ENCODE data around the gene WDSUB1. TPM values are rescaled to one million over a fixed set of nuclear protein-coding genes. Genes with fewer than 3 reads are reported as not detected.

The WDSUB1 gene
- total and polyA plus RNA-seq, 2 experiments from 2014 or later: 17.7 to 18.6 TPM

DNA sequence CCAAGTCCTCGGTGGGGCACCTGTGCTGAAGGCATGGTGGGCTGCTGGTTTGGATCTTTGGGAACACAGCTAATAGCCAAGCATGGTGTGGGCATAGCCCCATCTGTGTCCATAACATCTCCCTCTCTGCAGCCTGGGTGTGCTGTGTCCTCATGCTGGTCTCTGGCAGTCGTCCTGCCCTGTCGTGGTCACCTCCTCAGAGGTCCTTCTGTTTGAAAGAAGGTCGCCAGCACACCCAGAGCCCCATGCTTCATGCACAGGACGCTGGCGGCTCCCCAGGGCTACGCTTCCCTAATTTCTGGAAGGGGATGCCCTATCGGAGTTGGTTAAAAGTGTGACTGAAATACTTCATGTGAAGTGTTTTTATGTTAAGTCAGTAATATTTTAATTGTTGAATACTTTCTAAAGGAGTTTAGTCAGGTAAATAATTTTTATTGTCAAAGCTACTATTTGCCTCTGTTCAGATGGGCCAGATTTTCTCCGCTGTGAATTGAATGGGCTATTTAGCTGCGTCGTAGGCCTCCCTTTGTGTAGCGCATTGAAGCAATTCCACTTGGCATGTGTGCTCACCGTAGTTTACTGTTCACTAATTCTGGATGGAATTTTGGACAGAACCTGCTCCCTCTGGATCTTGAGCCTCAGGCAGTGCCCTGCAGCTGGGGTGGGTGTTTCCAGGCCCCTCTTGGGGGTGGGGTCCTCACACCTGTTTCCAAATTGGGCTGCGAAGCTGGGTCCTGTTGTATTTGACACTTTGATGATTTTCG lies 81.9 kb downstream of the WDSUB1 start:
- H3K4me3 ChIP-seq: no peak overlapping the region
- no peaks in the 10 kb centered on the region for H3K79me2 ChIP-seq
- TF ChIP-seq, protein P1, sequence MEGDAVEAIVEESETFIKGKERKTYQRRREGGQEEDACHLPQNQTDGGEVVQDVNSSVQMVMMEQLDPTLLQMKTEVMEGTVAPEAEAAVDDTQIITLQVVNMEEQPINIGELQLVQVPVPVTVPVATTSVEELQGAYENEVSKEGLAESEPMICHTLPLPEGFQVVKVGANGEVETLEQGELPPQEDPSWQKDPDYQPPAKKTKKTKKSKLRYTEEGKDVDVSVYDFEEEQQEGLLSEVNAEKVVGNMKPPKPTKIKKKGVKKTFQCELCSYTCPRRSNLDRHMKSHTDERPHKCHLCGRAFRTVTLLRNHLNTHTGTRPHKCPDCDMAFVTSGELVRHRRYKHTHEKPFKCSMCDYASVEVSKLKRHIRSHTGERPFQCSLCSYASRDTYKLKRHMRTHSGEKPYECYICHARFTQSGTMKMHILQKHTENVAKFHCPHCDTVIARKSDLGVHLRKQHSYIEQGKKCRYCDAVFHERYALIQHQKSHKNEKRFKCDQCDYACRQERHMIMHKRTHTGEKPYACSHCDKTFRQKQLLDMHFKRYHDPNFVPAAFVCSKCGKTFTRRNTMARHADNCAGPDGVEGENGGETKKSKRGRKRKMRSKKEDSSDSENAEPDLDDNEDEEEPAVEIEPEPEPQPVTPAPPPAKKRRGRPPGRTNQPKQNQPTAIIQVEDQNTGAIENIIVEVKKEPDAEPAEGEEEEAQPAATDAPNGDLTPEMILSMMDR (IDR thresholded peaks at IDR 0.05; ENCODE audit: poor library complexity): no peak
- TF ChIP-seq EZH2phosphoT487 (IDR thresholded peaks at IDR 0.05; ENCODE audit: low read depth, severe bottlenecking, unreplicated experiment) (no peak), EZH2 (IDR thresholded peaks at IDR 0.05; ENCODE audit: borderline replicate concordance) (no peak)
- no peaks in the 10 kb centered on the region for H3K27me3 ChIP-seq
- no peaks in the 10 kb centered on the region for H3K9me3 ChIP-seq (ENCODE audit: low read depth)
- no peak overlapping the region for H2AFZ ChIP-seq
- no peak for DNase-seq (ENCODE audit: low spot score)
- no peak overlapping the region for H3K27ac ChIP-seq
- 96% methylated on average over 15 of the region's 15 CpGs for WGBS (ENCODE audit: low lambda C conversion rate, missing lambda C conversion rate)
- no peak overlapping the region for H3K4me2 ChIP-seq
- no peaks in the 10 kb centered on the region for H4K20me1 ChIP-seq (ENCODE audit: insufficient read depth, poor library complexity, severe bottlenecking)
- no peaks in the 10 kb centered on the region for H3K9me2 ChIP-seq (replicated peaks; ENCODE audit: insufficient read depth)
- no peaks in the 10 kb centered on the region for H3K36me3 ChIP-seq (replicated peaks; ENCODE audit: insufficient read depth, low read depth)
- H3K4me1 ChIP-seq (ENCODE audit: insufficient read depth): no peaks in the 10 kb centered on the region

- Histone ChIP-seq H3K27ac (peak overlapping the region; percentile 5), H3K4me1 (ENCODE audit: insufficient read depth) (no peaks in the 10 kb centered on the region), H3K27me3 (no peaks in the 10 kb centered on the region), H3K4me2 (peak overlapping the region; percentile 23), H3K36me3 (replicated peaks; ENCODE audit: insufficient read depth, low read depth) (no peaks in the 10 kb centered on the region), H3K9me2 (replicated peaks; ENCODE audit: insufficient read depth) (no peaks in the 10 kb centered on the region), H4K20me1 (ENCODE audit: insufficient read depth, poor library complexity, severe bottlenecking) (no peaks in the 10 kb centered on the region), H3K4me3 (no peak overlapping the region), H3K9me3 (ENCODE audit: low read depth) (no peaks in the 10 kb centered on the region), H3K79me2 (no peaks in the 10 kb centered on the region), H2AFZ (no peak overlapping the region)
- peak; percentile 61 for DNase-seq (ENCODE audit: low spot score)
- TF ChIP-seq EZH2 (IDR thresholded peaks at IDR 0.05; ENCODE audit: borderline replicate concordance) (no peak), EZH2phosphoT487 (IDR thresholded peaks at IDR 0.05; ENCODE audit: low read depth, severe bottlenecking, unreplicated experiment) (no peak)
- TF ChIP-seq, protein P1 (IDR thresholded peaks at IDR 0.05; ENCODE audit: poor library complexity): no peak
- WGBS (ENCODE audit: low lambda C conversion rate, missing lambda C conversion rate): 51% methylated on average over 4 of the region's 4 CpGs
Measured at GRCh38 chr2:159202568-159203071, 83.9 kb downstream of the WDSUB1 start.

- H3K4me2 ChIP-seq: no peak overlapping the region
- H3K36me3 ChIP-seq (replicated peaks; ENCODE audit: insufficient read depth, low read depth): no peaks in the 10 kb centered on the region
Measured at GRCh38 chr2:159201360-159202063, 85.0 kb downstream of the WDSUB1 start.

More at GRCh38 chr2:159201360-159202063, 85.0 kb downstream of the WDSUB1 start:
- no peaks in the 10 kb centered on the region for H3K27me3 ChIP-seq
- H4K20me1 ChIP-seq (ENCODE audit: insufficient read depth, poor library complexity, severe bottlenecking): no peaks in the 10 kb centered on the region
- WGBS (ENCODE audit: low lambda C conversion rate, missing lambda C conversion rate): 71% methylated on average over 8 of the region's 8 CpGs
- no peaks in the 10 kb centered on the region for H3K9me2 ChIP-seq (replicated peaks; ENCODE audit: insufficient read depth)
- H3K79me2 ChIP-seq: no peaks in the 10 kb centered on the region
- DNase-seq (ENCODE audit: low spot score): no peak
- TF ChIP-seq EZH2 (IDR thresholded peaks at IDR 0.05; ENCODE audit: borderline replicate concordance): no peak
- TF ChIP-seq EZH2phosphoT487 (IDR thresholded peaks at IDR 0.05; ENCODE audit: low read depth, severe bottlenecking, unreplicated experiment): no peak
- TF ChIP-seq, protein P1 (IDR thresholded peaks at IDR 0.05; ENCODE audit: poor library complexity): no peak
- H2AFZ ChIP-seq: no peak overlapping the region
- H3K27ac ChIP-seq: no peak overlapping the region
- H3K4me1 ChIP-seq (ENCODE audit: insufficient read depth): no peaks in the 10 kb centered on the region
- H3K4me3 ChIP-seq: no peak overlapping the region
- H3K9me3 ChIP-seq (ENCODE audit: low read depth): no peaks in the 10 kb centered on the region
